Retinal pigment epithelial cell (primary cell): ENCODE results near the gene LHFPL6.
A peak's percentile ranks its signal among the peaks of the same experiment; 100 is the strongest.

Source experiments
- DNase-seq: peaks from one replicate; pipeline ENCODE4 v3.0.0-alpha.2; 2010; ENCODE audit warnings: low read depth
- H3K4me3 ChIP-seq: 2 replicates; pipeline ENCODE4 v1.5.1; 2011; ENCODE audit warnings: mild to moderate bottlenecking, low read length, control low read depth, moderate library complexity
- TF ChIP-seq, protein P1 (sequence below): conservative IDR thresholded peaks from 2 replicates; pipeline ENCODE4 v1.5.1; 2011; ENCODE audit warnings: low read depth, low read length, control low read depth, inconsistent platforms

The LHFPL6 gene

DNA sequence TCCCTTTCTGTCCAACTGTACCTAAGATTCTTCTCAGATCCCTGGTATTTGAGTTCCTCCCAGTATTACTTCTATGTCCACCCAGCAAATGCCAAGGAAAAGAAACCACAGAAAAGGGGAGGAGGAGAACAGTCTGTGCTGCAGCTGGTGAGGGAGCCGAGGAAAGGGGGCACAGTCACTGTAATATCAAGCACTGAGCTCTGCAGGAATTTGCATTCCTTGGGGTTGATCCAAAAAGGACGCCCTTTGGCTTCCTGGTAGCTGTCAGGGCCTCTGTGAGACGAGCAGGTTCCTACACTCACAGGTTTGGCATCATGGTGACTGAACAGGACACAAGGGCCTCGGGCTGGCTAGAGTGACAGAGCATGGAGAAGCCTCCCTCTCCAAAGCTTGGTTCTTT, 291.4 kb downstream of the LHFPL6 start:
- peak; percentile 33 for DNase-seq
- TF ChIP-seq, protein P1, sequence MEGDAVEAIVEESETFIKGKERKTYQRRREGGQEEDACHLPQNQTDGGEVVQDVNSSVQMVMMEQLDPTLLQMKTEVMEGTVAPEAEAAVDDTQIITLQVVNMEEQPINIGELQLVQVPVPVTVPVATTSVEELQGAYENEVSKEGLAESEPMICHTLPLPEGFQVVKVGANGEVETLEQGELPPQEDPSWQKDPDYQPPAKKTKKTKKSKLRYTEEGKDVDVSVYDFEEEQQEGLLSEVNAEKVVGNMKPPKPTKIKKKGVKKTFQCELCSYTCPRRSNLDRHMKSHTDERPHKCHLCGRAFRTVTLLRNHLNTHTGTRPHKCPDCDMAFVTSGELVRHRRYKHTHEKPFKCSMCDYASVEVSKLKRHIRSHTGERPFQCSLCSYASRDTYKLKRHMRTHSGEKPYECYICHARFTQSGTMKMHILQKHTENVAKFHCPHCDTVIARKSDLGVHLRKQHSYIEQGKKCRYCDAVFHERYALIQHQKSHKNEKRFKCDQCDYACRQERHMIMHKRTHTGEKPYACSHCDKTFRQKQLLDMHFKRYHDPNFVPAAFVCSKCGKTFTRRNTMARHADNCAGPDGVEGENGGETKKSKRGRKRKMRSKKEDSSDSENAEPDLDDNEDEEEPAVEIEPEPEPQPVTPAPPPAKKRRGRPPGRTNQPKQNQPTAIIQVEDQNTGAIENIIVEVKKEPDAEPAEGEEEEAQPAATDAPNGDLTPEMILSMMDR: no peak
- no peak overlapping the region for H3K4me3 ChIP-seq

- TF ChIP-seq, protein P1: no peak
- H3K4me3 ChIP-seq: no peak overlapping the region
- no peak for DNase-seq
These were observed 292.0 kb downstream of the LHFPL6 start for GRCh38 chr13:39310961-39311360.

DNA sequence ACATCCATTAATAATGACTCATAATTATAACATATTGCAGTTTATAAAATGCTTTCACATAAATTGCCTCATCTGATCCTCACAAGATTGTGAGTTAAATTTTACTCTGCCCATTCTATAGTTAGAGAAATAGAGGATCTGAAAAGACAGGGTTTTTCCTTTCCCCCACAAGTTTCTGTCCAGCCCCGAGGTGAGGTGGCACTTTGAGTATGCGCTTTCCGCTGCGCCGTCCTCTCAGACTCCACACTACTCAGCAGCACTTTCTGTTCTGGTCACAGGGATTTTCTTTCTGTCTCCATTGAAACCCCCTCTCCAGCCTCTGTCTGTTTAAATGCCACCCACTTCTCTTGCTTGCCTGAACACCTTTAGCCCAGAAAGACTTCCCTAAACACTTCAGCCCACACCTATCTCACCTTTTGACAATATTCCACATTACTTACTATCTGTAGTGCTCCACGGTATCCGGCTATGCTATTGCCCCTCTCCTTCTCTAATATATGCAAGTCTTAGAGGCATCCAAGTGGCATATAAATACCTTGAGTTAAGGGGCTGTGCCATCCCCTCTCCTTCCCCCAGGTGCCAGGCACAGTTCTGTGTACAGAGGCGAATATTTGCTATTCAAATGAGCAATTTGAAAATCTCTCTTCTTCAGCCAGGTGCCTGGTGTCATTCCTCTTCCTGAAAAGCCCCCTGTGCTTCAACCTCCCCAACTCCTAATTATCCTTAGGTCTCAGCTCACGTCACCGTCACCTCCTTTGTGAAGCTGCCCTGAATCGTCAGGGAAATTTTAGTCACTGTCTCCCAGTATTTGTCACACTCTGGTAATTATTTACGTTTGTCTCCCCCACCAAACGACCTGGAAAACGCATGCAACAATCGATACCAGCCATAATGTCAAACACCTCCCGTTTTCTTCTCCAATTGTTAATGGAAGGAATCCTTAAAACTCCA, 296.1 kb downstream of the LHFPL6 start:
- DNase-seq: no peak
- H3K4me3 ChIP-seq: no peak overlapping the region
- TF ChIP-seq, protein P1: no peak

DNA sequence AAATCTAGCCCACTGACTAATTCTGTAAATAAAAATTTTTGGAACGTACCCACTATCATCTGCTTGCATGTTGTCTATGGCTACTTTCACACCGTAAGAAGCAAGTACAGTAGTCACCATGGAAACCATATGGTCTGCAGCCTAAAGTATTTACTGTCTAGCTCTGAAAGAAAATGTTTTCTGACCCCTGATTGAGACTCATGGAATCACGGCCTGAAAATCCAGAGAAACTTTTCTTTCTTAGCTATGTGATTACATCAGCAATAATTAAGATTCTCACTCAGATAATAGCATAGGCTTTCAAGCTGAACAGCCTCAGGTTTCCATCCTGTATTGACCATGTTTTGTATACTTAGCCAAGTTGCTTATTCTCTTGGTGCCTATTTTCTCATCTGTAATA, 300.2 kb downstream of the LHFPL6 start:
- no peak overlapping the region for H3K4me3 ChIP-seq
- TF ChIP-seq, protein P1: no peak
- no peak for DNase-seq

DNA sequence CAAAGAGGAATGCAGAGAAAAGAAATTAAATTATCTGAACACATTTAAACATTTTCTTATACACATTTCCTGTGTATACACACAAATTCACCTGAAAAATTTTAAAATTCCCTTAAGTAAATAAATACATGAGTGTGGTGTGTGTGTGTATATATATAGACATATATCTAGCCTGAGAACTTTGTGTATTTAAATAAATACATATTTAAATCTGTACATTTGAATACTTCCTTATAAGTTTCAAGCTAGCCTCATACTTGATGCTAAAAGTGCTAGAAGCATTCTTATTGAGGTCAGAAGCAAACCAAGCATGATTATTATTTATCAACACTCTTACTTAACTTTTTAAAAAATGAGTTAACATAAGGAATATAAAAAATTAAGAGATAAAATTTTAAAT, 304.0 kb downstream of the LHFPL6 start:
- no peak overlapping the region for H3K4me3 ChIP-seq
- no peak for DNase-seq
- TF ChIP-seq, protein P1: no peak

DNA sequence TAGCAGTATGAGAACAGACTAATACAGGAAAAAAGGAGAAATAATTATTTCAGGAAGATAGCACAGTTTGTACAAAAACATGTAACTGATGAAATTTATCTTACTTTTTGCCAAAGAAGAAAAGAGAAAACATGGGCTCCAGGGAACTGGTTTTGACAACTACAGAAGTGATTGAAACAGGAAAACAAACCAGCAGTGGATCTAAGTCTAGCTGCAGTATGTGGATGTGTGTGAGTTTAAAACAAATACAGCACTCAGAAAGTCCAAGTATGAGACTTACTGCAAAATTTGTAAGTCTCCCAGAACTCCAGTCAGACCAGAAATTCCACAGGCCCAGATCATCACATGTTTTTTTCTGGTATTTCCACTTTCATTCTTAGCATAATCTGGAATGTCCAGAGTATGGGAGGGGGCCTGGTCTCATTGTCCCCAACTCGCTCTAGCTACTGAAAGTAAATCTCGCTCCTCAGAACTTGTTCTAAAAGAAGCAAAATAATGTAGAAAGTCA, 305.3 kb downstream of the LHFPL6 start:
- TF ChIP-seq, protein P1: no peak
- no peak for DNase-seq
- H3K4me3 ChIP-seq: no peak overlapping the region

GRCh38 chr13:39297023-39297422, 306.0 kb downstream of the LHFPL6 start:
- TF ChIP-seq, protein P1: no peak
- no peak overlapping the region for H3K4me3 ChIP-seq
- DNase-seq: no peak
